Measurements from ENCODE around the gene PALLD.

GRCh38 chr4:168793542-168793941 lies 296.7 kb downstream of the PALLD start:
- TF ChIP-seq REST (IDR thresholded peaks at IDR 0.05; ENCODE audit: insufficient read depth in 1 of 2, low read depth in 2 of 2, low read length in 1 of 2) (no peak), POLR2AphosphoS5 (IDR thresholded peaks at IDR 0.05; ENCODE audit: low read depth, low read length) (no peak), SIN3A (IDR thresholded peaks at IDR 0.05; ENCODE audit: borderline replicate concordance, insufficient read depth, low read depth, low read length) (no peak), TCF7L2 (IDR thresholded peaks at IDR 0.05; ENCODE audit: low read depth, low read length) (no peak)
- TF ChIP-seq, protein P1, sequence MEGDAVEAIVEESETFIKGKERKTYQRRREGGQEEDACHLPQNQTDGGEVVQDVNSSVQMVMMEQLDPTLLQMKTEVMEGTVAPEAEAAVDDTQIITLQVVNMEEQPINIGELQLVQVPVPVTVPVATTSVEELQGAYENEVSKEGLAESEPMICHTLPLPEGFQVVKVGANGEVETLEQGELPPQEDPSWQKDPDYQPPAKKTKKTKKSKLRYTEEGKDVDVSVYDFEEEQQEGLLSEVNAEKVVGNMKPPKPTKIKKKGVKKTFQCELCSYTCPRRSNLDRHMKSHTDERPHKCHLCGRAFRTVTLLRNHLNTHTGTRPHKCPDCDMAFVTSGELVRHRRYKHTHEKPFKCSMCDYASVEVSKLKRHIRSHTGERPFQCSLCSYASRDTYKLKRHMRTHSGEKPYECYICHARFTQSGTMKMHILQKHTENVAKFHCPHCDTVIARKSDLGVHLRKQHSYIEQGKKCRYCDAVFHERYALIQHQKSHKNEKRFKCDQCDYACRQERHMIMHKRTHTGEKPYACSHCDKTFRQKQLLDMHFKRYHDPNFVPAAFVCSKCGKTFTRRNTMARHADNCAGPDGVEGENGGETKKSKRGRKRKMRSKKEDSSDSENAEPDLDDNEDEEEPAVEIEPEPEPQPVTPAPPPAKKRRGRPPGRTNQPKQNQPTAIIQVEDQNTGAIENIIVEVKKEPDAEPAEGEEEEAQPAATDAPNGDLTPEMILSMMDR (IDR thresholded peaks at IDR 0.05) = no peak

Data from Panc1 (cell line).